Raji (cell line): Measurements from ENCODE around the gene NTN4.

Source experiments
- POLR2A ChIP-seq: IDR thresholded peaks from 2 replicates; pipeline ENCODE4 v1.6.1; 2011; ENCODE audit warnings: low read depth, low read length, control low read depth; ENCODE audit not compliant: insufficient read depth

The NTN4 gene

GRCh38 chr12:95790033-95790916 is at the start of gene NTN4:
TSS of gene NTN4 (minus strand) at chr12:95790764. CDS start at chr12:95790309, 455 bp downstream.
- TF ChIP-seq POLR2A: no peak

- TF ChIP-seq POLR2A: no peak
Measured at GRCh38 chr12:95838125-95838524, 47.6 kb upstream of the NTN4 start.

GRCh38 chr12:95837240-95838038 is 46.9 kb upstream of the NTN4 start:
- no peak for TF ChIP-seq POLR2A

GRCh38 chr12:95836630-95837239 is 46.2 kb upstream of the NTN4 start:
- TF ChIP-seq POLR2A: no peak

- no peak for TF ChIP-seq POLR2A
Measured at GRCh38 chr12:95836185-95836609, 45.6 kb upstream of the NTN4 start.

- TF ChIP-seq POLR2A: no peak
Measured at GRCh38 chr12:95834572-95834971, 44.0 kb upstream of the NTN4 start.

- no peak for TF ChIP-seq POLR2A
Measured at GRCh38 chr12:95830335-95831089, 39.9 kb upstream of the NTN4 start.

- no peak for TF ChIP-seq POLR2A
Measured at GRCh38 chr12:95829395-95829794, 38.8 kb upstream of the NTN4 start.

GRCh38 chr12:95820096-95820703 is 29.6 kb upstream of the NTN4 start:
- TF ChIP-seq POLR2A: no peak

- no peak for TF ChIP-seq POLR2A
Measured at GRCh38 chr12:95815632-95816212, 25.2 kb upstream of the NTN4 start.

GRCh38 chr12:95810411-95810810 is 19.8 kb upstream of the NTN4 start:
- TF ChIP-seq POLR2A: no peak

- no peak for TF ChIP-seq POLR2A
Measured at GRCh38 chr12:95809000-95809680, 18.6 kb upstream of the NTN4 start.

GRCh38 chr12:95808146-95808545 is 17.6 kb upstream of the NTN4 start:
- no peak for TF ChIP-seq POLR2A
